GM20000 (cell line): Measurements from ENCODE around the gene MEIOB.

Source experiments
- DNase-seq: peaks from one replicate; pipeline ENCODE4 v3.0.0; 2012; ENCODE audit warnings: low spot score
- CTCF ChIP-seq: IDR thresholded peaks from 2 replicates; pipeline ENCODE4 v1.5.1; 2012; ENCODE audit warnings: mild to moderate bottlenecking, control low read depth; ENCODE audit errors: extremely low read depth, missing control alignments

Gene MEIOB

GRCh38 chr16:1857433-1858097 lies 14.4 kb downstream of the MEIOB start:
- DNase-seq = no peak
- TF ChIP-seq CTCF = no peak

GRCh38 chr16:1851793-1852192 lies 20.2 kb downstream of the MEIOB start:
- no peak for TF ChIP-seq CTCF
- no peak for DNase-seq

- no peak for DNase-seq
- TF ChIP-seq CTCF = no peak
Observed at GRCh38 chr16:1850981-1851380, 21.0 kb downstream of the MEIOB start.

- TF ChIP-seq CTCF = no peak
- DNase-seq = no peak
Observed at GRCh38 chr16:1846416-1846815, 25.5 kb downstream of the MEIOB start.

- no peak for DNase-seq
- TF ChIP-seq CTCF = no peak
Observed at GRCh38 chr16:1845985-1846384, 26.0 kb downstream of the MEIOB start.

GRCh38 chr16:1839554-1839953 lies 32.4 kb downstream of the MEIOB start:
- no peak for DNase-seq
- no peak for TF ChIP-seq CTCF

GRCh38 chr16:1834096-1834495 lies 37.9 kb downstream of the MEIOB start:
- TF ChIP-seq CTCF = no peak
- no peak for DNase-seq
